Muscle of arm (tissue), 12 donors: ENCODE data around the gene FHOD1. TPM values are rescaled to one million over a fixed set of nuclear protein-coding genes. Genes with fewer than 3 reads are reported as not detected.

Experiments
- DNase-seq: peaks from one replicate; pipeline ENCODE4 v3.0.0-alpha.2; 2013
- polyA plus RNA-seq, 12 donors: library from polyadenylated mRNA; unstranded; fragments of 120-200 nt; gene quantifications; one replicate each; pipeline ENCODE4 v1.2.1, GENCODE V29; 2013; ENCODE audit not compliant: insufficient read length in 12 of 12

The FHOD1 gene
- polyA plus RNA-seq, 12 donors = 16.3 to 32.4 (median 20.6) TPM; not detected in 1

GRCh38 chr16:67249178-67250044 is 2.1 kb upstream of the FHOD1 start:
- no peak for DNase-seq

GRCh38 chr16:67248401-67249177 is 1.3 kb upstream of the FHOD1 start, which contains the start of gene SLC9A5:
Gene SLC9A5 (plus strand): TSS chr16:67248979. CDS start chr16:67249015, 36 bp downstream.
- no peak for DNase-seq

GRCh38 chr16:67248073-67248400 is 756 bp upstream of the FHOD1 start:
- DNase-seq = no peak

- DNase-seq = no peak
Observed at GRCh38 chr16:67246756-67247191, 507 bp downstream of the FHOD1 start.

GRCh38 chr16:67246081-67246755 is 1.1 kb downstream of the FHOD1 start:
- DNase-seq = peak; percentile 81

GRCh38 chr16:67245674-67246080 is 1.6 kb downstream of the FHOD1 start:
- DNase-seq = no peak

GRCh38 chr16:67245186-67245585 is 2.1 kb downstream of the FHOD1 start:
- DNase-seq = no peak

GRCh38 chr16:67244387-67245185 is 2.7 kb downstream of the FHOD1 start:
- DNase-seq = peak; percentile 29

- no peak for DNase-seq
Observed at GRCh38 chr16:67243481-67243880, 3.8 kb downstream of the FHOD1 start.

- no peak for DNase-seq
Observed at GRCh38 chr16:67242138-67242730, 5.0 kb downstream of the FHOD1 start.

GRCh38 chr16:67241008-67241900 is 6.0 kb downstream of the FHOD1 start:
- no peak for DNase-seq

GRCh38 chr16:67240506-67240905 is 6.8 kb downstream of the FHOD1 start:
- no peak for DNase-seq

GRCh38 chr16:67238806-67239470 is 8.3 kb downstream of the FHOD1 start:
- no peak for DNase-seq

GRCh38 chr16:67238278-67238575 is 9.1 kb downstream of the FHOD1 start:
- no peak for DNase-seq

GRCh38 chr16:67237396-67238277 is 9.6 kb downstream of the FHOD1 start:
- no peak for DNase-seq

GRCh38 chr16:67236563-67237395 is 10.5 kb downstream of the FHOD1 start:
- no peak for DNase-seq

- DNase-seq = no peak
Observed at GRCh38 chr16:67235816-67236562, 11.3 kb downstream of the FHOD1 start.
